GM10266 (cell line): Measurements from ENCODE around the gene ZNF775.

ENCODE experiments used
- DNase-seq: peaks from one replicate; pipeline ENCODE4 v3.0.0; 2012; ENCODE audit errors: extremely low spot score
- TF ChIP-seq, protein P1 (sequence below): IDR thresholded peaks from 2 replicates; pipeline ENCODE4 v1.5.1; 2012; ENCODE audit warnings: mild to moderate bottlenecking, low read depth; ENCODE audit not compliant: control insufficient read depth, insufficient read depth; ENCODE audit errors: missing control alignments

Gene ZNF775

DNA sequence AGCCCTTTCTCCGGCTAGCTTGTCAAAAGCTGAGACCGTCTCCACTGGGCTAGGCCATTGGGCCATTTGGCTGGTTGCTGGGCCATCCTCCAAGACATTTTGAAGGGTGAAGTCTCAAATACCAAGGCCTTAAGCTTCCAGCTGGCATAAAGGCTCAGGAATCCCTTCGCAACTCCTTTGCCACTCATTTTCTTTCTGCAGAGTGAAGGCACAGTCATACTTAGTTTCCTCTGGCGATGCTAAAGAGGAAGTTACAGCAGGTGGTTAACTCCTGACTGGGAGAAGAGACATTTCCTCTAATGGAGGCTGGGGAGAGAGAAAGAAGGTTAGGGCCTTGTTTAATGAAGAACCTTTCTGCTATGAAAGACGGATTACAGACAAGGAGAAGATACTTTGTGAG is 15.3 kb upstream of the ZNF775 start:
- TF ChIP-seq, protein P1, sequence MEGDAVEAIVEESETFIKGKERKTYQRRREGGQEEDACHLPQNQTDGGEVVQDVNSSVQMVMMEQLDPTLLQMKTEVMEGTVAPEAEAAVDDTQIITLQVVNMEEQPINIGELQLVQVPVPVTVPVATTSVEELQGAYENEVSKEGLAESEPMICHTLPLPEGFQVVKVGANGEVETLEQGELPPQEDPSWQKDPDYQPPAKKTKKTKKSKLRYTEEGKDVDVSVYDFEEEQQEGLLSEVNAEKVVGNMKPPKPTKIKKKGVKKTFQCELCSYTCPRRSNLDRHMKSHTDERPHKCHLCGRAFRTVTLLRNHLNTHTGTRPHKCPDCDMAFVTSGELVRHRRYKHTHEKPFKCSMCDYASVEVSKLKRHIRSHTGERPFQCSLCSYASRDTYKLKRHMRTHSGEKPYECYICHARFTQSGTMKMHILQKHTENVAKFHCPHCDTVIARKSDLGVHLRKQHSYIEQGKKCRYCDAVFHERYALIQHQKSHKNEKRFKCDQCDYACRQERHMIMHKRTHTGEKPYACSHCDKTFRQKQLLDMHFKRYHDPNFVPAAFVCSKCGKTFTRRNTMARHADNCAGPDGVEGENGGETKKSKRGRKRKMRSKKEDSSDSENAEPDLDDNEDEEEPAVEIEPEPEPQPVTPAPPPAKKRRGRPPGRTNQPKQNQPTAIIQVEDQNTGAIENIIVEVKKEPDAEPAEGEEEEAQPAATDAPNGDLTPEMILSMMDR = no peak
- no peak for DNase-seq

DNA sequence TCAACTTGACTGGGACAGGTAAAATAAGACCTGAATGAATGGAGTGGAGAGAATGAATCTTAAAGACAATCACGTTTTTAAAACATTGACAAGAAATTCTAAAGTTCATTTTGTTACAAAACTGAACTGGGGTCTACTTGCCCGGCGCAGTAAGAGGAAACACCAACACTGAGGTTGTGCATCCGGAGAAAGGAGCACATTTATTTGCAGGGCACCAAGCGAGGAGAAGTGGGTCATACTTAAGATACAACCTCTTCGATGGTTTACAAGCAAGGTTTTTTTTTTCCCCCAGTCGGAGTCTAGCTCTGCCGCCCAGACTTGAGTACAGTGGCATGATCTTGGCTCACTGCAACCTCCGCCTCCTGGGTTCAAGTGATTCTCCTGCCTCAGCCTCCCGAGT is 13.9 kb upstream of the ZNF775 start:
- TF ChIP-seq, protein P1 = no peak
- no peak for DNase-seq

DNA sequence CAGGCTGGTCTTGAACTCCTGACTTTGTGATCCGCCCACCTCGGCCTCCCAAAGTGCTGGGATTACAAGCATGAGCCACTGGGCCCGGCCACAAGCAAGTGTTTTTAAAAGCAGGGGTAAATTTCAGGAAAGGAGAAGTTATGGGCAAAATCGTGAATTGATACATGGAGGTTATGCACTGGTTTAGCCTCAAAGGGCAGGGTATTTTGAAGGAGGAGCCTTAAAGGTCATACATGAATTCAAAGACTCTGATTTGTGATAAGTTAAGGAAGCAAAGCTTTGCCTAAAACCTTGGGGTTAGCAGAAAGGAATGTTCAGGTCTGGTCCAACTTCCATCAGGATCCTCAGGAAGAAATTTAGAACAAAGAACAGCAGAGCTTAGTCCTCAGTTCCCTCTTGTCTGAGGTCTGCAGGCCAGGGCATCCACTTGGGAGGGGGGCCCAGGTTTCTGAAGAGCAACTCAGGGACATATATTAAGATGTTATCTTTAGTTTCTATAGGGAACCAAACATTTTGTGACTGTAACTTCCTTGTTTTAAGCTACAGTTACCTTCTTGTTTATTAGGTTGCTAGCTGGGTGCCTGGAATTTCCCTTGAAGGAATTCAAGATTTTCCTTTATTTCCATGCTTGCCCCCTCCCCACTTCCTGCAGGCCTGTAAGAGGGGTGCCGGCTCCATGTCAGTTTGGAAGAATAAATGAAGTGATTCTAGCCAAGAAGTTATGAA is 13.3 kb upstream of the ZNF775 start:
- no peak for DNase-seq
- TF ChIP-seq, protein P1 = no peak

DNA sequence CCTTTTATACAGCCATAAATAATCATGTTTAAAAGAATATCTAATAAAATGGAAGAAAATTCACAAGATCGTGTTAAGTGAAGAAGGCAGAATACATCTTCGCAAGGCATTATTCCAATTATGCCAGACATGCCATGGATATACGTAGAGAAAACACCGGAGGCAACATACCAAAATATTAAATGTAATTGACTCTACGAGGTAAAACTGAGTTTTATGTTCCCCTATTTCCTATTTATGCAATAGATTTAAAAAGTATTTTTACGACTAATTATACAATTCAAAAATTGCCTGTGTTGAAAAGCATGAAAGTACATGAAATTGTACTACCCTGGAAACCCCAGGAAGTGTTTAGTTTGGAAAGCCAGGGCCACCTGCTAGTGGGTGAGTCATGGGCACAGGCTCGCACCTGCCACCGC is 11.4 kb upstream of the ZNF775 start:
- DNase-seq = no peak

DNA sequence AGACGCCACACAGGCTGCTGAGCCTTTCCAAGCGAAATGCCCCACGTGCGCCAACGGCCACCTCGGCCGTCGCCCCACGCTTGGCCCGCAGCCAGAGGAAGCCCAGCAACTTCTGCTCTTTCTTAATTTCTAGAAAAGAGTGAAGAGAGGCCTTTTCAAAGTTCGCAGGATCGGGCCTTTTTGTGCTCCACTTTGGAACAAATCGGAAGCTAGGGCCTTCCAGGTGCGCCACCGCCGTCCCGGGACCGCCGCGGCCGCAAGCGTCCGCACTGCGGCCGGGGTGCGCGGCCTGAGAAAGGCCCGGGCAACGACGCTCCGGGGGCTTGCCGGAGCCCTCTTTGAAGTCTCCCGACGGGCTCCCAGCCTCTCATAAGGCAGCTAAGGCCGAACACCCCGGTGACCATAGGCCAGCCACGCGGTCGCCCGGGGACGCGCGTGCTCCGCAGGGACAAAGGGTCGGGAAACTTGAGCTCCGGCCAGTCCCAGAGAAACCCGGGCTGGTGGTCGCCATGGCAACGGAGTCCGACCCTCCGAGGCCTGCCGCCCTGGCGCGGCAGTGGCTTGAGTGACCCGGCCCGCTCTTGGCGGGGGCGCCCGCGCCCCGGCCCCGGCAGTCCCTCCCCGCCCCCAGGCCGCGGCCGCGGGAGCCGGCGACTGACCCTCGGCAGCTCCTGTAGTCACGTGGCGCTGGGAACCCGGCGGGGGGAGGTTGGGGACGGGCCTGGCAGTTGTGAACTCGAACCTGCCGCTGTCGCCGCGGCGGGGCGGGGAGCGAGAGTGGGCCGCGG is 10.8 kb upstream of the ZNF775 start, which contains the start of gene REPIN1:
TSS of gene REPIN1 (plus strand) at position 727 of the 788 bp plus-strand sequence. CDS start 890 bp downstream, outside the sequence.
- TF ChIP-seq, protein P1 = no peak
- peak; percentile 94 for DNase-seq

More for the DNA sequence above, 11.4 kb upstream of the ZNF775 start:
- TF ChIP-seq, protein P1 = no peak

DNA sequence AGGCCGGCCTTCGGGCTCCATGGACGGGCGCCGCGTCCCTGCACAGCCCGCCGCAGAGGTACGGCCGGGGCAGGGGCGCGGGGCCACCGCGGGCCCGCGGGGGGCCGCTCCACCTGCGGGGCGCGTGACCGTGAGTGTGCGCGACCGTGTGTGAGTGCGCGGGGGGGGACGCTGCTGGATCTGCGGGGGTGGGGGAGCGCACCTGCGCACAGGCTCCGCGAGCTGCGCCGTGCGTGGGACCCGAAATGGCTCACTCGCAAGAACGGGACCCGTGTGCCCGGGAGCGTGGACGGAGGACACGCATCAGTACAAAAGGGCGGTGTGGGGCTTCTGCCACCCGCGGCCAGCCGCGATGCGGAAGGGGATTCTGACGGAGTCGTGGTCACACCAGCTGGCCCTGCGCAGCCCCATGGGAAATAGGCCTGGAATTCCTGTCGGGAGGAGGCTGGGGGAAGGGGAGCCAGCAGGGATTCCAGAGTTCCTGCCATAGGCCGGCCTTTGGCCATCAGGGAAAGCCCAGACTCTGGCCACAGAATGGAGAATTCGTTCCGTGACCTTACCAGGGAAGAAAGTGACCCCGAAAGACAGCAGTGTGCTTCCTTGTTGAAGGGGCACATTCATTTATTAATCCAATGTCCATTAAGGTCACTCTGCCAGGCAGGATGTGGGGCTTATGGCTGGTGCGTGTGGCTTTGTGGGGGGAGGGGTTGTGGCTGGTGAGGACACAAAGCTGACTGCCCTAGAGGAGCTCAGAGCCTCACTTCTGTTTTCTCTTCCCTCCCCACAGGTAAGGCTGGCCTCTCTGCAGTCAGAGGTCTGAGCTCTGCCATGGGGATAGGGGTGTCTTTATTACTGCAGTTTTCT is 10.0 kb upstream of the ZNF775 start:
- TF ChIP-seq, protein P1 = no peak
- peak; percentile 80 for DNase-seq
